GM21423 (cell line): Measurements from ENCODE around the gene UBE2D4.
A peak's percentile ranks its signal among the peaks of the same experiment; 100 is the strongest.

ENCODE experiments used
- ATAC-seq: cut with Tn5 transposase; IDR thresholded peaks from one replicate; pipeline ENCODE4 v1.9.1; 2021; ENCODE audit warnings: mild to moderate bottlenecking, moderate library complexity; ENCODE audit not compliant: unreplicated experiment

Gene UBE2D4

DNA sequence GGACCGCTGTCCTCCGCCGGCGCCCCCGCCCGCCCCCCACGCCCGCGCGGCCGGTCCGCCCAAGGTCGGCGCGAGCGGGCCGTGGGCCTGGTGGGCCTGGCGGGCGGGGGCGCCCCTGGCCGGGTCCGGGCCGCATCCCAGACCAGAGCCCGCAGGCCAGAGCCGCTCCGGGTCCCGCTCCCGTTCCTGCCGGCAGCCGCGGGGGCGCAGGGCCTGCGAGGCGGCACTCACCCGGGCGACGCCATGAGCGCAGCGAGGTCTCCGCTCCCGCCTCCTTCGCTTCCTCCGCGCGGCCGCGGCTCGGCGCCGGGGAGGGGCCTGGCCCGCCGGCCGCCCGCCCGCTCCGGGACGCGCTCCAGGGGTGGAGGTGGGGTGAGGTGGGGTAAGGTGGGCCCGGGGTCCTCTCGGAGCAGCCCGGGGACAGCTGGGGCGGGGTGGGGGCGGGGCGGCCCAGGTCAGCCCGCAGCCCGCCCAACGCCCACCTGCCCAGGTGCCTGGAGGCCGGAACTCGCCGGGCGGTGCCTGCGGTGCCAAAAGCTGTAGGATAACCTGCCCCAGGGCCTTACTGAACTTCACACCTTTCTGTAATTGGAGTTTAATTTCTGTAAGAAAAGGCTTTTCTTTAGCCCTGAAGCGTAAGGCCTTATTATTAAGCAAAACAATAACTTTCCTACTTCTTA, 19.8 kb upstream of the UBE2D4 start, which contains the start of gene URGCP:
URGCP (minus strand) TSS at position 266 of the 680 bp plus-strand sequence; CDS start at position 245, 21 bp downstream.
- ATAC-seq, result peak; percentile 74

DNA sequence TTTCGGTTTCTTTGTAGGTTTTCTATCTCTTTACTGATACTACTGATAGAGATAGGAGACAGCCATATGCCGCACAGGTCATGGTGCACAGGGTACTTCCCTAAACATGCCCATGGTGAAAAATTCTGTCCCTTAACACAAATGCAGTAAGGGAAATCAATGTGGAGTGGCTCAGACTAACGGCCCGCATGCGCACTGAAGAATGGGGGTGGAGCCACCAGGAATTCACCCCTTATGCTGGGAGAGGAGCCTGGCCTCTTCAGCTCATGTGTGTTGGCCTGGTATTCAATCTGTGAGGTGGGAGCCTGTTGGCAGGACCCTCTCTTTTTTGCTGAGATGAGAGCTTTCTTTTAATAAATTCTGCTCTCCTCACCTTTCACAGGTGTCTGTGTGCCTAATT, 11.4 kb upstream of the UBE2D4 start:
- ATAC-seq, result no peak

DNA sequence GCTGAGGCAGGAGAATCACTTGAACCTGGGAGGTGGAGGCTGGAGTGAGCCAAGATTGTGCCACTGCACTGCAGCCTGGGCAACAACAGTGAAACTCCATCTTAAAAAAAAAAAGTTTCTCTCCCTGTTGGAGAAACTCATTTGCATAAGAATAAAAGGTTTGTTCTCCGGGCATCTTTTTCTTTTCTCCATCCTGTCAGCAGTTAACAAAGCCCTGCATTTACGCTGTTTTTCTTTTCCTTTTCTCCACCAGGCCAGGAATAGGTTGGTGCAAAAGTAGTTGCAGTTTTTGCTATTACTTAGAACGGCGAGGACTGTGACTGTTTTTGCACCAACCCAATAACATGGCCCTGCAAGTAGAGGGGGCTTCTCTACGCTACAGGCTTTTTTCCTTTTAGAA, 10.3 kb upstream of the UBE2D4 start:
- no peak for ATAC-seq

DNA sequence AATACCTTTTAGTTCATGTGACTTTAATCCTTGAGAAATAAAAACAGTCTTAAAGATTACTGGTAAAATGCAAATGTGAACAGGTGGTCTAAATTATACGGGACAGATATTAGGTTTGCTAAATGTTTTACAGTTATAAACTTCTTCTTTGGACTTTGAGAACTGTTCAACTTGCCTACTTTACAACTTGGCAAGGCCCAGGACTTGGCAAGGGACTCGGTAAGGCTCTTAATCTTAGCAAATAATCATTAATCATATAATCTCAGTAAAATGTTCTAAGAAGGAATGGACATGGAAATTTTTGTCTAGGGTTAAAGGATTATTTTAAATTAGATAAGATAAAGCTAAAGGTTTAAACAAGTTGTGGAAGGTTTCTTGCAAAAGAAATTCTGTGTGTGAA, 4.8 kb upstream of the UBE2D4 start:
- ATAC-seq, result no peak

DNA sequence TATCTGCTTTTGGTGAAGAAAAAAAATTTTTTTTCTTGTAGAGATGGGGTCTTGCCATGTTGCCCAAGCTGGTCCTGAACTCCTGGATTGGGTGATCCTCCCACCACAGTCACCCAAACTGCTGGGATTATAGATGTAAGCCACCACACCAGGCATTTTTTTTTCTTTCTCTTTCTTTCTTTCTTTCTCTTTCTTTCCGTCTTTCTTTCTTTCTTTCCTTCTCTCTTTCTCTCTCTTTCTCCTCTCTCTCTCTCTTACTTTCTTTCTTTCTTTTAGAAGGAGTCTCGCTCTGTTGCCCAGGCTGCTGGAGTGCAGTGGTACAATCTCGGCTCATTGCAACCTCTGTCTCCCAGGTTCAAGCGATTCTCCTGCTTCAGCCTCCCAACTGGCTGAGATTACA, 3.5 kb upstream of the UBE2D4 start:
- ATAC-seq, result no peak

DNA sequence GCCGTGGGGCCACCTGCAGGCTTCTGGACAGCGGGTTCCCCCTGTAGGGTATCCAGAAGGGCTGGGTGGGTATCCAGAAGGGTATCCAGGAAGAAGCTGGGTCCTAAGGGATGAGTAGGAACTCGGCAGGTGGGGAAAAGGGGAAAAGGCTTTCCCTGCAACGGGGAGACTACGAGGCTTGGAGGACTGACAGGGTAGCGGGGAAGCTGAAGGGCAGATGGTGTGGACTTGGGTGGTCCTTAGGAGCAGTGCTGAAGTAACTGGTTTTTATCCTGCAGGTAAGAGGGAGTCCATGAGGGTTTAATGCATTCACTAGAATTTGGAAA, 525 bp downstream of the UBE2D4 start:
- ATAC-seq, result peak; percentile 19

DNA sequence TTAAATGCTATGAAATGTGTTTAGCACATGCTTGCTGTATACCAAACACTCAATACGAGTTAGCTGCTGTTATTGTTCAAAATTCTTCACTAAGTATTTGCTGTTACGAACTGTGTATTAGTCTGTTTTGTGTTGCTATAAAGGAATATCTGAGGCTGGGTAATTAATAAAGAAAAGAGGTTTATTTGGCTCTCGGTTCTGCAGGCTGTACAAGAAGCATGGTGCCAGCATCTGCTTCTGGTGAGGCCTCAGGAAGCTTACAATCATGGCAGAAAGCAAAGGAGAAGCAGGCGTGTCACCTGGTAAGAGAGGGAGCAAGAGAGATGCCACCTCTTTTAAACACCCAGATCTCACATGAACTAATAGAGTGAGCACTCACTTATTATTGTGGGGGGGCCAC, 1.6 kb downstream of the UBE2D4 start:
- ATAC-seq, result no peak

DNA sequence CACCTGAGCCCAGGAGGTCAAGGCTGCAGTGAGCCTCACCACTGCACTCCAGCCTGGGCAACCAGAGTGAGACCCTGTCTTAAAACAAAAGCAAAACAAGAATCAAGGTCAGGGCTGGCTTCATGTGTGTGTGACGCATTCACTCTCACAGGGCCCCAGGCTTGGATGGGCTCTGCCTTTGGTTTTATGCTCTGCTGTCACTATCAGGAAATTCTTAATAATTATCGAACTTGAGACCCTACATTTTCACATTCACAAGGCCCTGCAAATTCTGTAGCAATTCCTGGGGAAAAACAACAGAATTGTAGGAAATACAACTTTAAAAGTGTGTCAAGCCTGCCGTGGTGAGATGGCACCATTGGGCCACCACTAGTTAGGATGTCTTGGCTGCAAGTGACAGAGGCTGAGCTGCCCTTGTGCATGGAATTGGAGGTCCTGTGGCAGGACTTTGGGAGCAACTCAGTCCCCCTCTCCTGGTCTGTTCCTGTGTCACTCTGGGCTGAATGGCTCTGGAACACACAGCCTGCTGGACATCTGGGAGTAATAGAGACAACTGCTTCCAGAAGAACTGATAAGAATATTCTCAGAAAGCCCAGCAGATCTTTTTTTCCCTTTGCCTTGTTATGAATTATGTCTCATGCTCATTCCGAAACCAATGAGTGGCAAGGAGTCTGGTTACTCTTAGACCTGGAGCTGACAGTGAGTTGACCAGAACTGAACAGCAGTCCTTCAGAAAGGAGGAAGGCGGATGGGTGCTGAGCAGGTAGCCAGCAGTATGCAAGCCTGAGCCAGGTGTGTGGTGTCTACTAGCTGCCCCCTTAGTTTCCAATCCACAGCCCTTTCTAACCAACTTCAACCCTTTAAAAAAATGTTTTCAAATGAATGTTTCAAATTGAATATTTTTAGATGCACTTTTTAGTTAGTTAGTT, 3.6 kb downstream of the UBE2D4 start:
- ATAC-seq, result no peak

DNA sequence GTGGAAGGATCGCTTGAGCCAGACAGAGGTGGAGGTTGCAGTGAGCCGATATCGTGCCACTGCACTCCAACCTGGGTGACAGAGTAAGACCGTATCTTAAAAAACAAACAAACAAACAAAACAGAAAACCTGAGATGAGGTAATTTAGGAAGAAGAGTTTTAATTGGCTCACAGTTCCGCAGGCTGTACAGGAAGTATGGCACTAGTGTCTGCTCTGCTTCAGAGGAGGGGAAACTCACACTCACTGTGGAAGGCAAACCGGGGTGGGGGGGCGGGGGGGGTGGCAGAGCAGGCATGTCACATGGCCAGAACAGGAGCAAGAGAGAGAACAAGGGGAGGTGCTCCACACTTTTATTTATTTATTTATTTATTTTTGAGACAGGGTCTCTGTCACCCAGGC, 5.1 kb downstream of the UBE2D4 start:
- no peak for ATAC-seq

DNA sequence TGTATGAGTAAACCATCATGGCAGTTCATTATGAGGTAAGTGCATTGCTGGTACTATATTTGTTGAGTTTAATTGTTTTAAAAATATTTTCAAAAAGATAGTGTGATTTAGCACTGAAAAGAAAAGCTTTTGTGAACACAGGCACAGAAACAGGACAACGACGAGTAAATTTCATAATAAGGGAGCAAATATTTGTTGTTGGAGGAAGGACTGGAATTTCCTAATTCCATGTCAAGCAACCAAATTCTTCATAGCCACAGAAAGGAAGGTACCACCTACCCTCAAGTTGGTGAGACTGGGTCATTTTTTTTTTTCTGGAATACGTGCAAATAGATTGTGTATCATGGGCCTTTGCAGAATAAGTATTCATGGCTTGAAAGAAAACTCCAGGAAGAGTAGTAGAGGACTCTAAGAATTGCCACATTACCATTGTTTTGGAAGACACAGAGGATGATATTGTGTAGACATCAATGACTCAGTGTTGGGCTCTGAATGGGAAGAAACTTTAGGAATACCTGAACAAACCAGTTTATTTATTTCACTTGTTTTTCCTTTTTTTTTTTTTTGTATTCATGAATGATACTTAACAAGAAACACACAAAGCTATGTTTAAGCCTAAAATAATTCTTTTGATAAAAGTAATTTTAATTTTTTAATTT, 7.8 kb downstream of the UBE2D4 start:
- no peak for ATAC-seq

DNA sequence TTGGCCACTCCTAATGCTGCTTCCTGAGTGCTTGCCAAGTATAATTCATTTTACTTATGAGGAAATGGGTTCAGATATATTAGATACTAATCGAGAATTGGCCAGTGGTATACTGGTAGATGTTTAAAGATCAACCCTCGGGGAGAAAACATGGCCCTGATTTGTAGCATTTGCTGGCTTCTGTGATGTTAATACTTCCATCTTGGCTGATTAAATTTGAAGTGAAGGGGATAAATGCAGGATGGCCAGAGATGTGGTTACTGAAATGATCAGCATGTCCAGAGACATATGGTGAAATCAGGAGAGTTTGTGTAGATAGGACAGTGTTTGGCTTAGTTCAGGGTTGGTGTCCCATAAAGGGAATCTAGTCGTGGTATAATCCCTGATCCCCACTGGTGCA, 11.2 kb downstream of the UBE2D4 start:
- no peak for ATAC-seq

DNA sequence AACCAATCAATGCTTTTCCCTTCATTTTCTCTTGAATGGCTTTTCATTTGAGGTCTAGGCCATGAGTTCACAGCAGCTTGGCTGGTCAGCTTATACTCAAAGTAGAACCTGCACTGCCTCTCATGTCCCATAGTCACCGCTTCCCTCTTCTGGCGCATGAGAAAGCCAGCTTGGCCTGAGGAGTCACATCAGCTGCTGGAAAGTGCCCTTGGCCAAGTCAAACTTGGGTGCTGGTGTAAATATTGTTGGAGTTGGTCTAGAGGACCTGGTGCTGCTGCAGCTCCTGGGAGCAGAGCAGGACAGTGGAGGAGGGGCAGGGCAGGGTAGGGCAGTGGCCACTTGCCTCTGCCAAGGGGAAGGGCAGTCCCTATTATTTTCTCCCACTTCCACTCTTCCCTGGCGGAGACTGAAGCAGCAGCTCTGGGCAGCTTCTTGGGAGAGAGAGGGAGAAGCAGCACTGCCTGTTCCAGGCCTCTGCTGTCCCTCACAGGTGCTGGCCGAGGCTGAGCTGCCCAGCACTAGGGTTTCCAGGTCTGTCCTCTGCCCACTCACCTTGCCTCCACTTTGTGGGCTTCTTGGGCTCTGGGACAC, 12.8 kb downstream of the UBE2D4 start:
- ATAC-seq, result no peak

DNA sequence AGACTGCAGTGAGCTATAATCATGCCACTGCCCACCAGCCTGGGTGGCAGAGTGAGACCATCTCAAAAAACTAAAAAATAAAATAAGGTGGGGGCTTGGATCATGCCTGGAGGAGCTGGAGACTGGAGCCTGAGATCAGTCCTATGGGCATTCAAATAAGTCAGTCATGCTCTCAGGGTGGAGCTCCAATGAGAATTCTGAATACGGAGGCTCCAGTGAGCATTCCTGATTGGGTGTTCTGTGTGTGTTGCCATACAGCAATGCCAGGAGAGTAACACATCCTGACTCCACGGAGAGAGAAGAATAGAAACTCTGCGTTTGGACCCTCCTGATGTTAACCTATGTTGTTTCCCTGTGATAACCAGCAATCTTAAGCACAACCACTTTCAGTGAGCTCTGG, 16.0 kb downstream of the UBE2D4 start:
- no peak for ATAC-seq

DNA sequence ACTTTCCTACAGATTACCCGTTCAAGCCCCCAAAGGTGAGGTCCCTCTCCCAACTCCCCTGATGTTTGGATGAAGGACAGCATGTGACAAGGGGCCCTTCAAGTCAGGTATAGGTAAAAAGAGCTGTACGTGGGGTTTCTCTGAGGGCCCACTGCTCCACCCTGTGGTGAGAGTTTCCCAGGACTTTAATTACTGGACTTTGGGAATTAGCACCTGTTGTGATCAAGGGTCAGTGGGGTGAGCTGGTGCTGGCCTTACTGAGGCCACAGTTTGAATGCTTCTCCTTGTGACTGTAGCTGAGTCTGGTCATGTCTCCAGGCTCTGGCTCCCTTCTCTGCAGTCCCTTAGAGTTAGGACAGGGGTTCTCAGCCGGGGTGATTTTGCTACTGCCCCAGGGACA, 16.8 kb downstream of the UBE2D4 start:
- no peak for ATAC-seq

DNA sequence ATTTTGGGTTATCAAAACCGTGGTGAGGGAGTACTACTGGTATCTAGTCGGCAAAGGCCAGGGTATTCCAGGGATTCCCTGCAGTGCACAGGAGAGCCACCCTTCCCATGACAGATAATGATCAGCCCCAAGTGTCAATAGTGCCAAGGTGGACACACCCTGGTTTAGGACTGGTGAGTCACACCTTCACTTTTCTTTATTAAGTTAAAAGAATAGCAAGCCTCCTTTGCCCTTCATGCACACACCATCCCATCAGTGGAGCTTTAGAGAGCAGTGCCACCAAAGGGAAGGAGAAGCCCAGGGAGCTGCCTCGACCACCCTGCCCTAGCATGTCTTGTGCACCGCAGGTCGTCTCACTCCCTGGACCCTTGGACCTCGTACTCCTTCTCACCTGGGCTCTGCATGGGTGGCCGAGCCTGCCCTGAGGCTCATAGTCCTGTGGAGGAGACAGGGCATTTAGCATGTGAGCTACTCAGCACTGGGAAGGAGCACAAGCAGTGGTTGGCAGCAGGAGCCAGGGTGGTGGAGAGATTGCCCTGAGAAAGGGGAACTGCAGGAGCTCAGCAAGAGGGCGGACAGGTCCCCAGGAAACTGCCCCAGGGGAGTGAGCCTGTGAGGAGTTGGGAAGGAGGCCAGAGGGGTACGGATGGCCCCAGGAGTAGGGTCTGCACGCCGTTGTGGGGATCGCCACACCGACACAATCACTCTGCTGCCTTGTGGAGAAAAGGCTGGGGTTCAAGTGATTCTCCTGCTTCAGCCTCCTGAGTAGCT, 17.4 kb downstream of the UBE2D4 start:
- ATAC-seq, result no peak

DNA sequence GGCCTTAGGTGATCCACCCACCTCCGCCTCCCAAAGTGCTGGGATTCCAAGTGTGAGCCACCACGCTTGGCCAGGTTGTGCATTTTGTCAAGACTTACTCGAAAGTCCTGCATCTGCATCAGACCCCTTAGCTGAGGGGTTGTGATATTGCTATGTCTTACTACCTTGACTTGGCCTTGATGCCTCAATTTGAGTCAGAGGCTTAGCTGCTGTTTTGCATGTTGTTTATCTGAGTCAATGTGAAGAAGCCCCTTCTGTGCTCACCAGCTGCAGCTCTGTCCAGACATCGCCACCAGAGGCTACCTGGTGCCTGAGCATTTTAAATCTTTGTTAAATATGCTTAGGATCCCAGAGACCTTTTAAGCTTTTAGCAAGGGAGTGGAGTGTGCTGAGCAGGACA, 18.1 kb downstream of the UBE2D4 start:
- ATAC-seq, result no peak

DNA sequence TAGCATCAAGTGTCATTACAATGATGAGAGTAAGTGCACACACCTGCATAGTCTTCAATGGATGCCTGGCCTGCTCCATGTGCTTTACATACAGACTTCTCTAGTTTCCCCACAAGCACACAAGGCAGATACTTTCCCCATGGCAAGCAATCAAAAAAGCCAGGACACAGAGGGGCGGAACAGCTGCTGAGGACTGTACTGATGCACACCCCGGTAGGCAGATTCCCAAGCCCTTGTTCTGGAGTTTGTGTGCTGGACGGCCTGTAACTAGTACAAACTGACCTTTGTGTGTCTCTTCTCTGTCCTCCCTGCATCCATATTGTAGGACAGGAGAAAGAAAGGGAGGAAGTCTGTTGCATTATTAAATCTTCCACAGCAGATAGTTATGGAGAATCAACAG, 25.8 kb downstream of the UBE2D4 start:
- no peak for ATAC-seq

DNA sequence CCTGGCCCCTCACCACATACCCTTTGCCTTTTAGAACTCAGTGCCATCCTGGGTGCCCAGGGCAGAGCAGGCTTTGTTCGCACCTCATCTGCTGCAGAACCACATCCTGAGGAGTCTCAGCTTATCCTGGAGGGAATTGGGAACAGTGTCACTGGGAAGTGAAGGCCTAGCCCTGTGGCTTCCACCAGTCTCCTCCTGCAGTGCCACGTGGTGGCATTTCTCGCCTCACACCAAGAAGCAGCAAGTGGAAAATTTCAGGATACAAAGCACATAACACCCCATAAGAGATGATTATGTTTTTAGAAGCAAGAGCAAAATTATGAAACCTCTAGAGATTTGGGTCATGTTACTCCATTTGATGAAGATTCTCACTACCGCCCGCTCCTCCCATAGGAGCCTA, 26.8 kb downstream of the UBE2D4 start:
- ATAC-seq, result no peak

DNA sequence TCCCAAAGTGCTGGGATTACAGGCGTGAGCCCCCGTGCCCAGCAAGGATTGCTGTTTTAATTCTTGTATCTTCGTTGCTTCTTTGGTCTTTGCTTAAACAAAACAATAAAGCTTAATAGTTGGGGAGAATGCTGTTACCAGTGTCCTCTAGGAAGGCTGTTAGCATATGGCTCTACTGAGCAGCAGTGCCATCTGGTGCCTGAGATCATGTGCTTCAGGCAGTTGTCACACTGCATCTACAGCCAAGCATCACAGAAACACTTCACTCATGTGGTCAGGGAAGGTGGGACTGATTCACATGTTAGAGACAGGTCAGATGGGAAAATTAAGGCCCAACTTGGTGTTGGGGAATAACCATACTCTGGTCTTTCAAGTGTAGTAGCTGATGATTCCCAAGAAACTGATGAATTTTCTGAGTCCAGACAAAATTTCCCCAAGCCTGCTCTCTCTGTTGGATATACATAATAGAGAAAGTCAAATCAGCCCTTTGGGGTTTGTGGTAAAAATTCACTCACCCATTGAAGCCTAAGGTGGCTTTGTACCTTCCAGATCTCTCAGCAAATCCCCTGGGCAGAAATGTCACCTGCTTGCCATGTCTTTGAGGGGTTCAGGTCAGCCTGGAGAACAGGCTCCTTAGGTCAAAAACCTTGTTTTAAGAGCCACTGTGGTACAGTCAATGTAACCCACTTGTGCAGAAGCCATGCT, 28.4 kb downstream of the UBE2D4 start:
- ATAC-seq, result peak; percentile 77

DNA sequence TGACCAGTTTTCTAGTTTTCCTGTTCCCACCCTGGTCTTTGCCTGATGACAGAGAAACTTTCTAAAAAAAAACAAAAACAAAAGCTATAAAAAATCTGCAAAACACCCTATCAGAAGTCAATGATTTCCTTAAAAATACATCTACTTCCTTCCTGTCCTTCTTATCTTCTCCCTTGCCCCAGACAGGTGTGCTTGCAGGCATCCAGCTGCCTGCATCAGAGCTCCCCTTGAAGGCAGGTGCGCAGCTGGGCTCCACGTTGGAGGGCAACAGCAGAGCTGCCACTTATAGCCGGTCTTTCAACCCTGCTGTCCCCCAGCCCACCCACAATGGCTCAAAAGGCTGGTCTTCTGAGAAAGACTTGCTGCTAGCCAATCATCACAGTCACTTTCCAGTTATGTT, 29.8 kb downstream of the UBE2D4 start:
- ATAC-seq, result no peak
